AG04450 (cell line): ENCODE data around the gene MTFP1. TPM values are rescaled to one million over a fixed set of nuclear protein-coding genes. Genes with fewer than 3 reads are reported as not detected.

ENCODE experiments used
- CTCF ChIA-PET: fragments of 300-600, 350-600 bp; formaldehyde crosslinking; extraction: SDS; loops from one replicate; lab custom pipeline; 2022; ENCODE audit warnings: antibody characterized with exemption, inconsistent platforms; lab: Charles Lee
- POLR2A ChIA-PET: fragments of 350-600 bp; formaldehyde crosslinking; extraction: SDS; loops from one replicate; lab custom pipeline; 2021; ENCODE audit warnings: antibody characterized with exemption, inconsistent platforms; lab: Yijun Ruan, JAX
- DNase-seq: peaks from one replicate; pipeline ENCODE4 v3.0.0-alpha.2; 2011; ENCODE audit warnings: low read depth, low spot score
- H3K27ac ChIP-seq: one replicate; pipeline ENCODE4 v1.5.1; 2012; ENCODE audit warnings: low read depth, low read length, control low read depth
- H3K27me3 ChIP-seq: one replicate; pipeline ENCODE4 v1.6.0; 2012; ENCODE audit warnings: low read length; ENCODE audit not compliant: control insufficient read depth, insufficient read depth
- H3K4me3 ChIP-seq: 2 replicates; pipeline ENCODE4 v1.5.1; 2011; ENCODE audit warnings: mild to moderate bottlenecking, low read depth, low read length, control low read depth
- H3K9me3 ChIP-seq: 2 replicates; pipeline ENCODE4 v1.5.1; 2012; ENCODE audit warnings: low read length; ENCODE audit not compliant: control insufficient read depth, insufficient read depth
- CTCF ChIP-seq: IDR thresholded peaks from 2 replicates; pipeline ENCODE4 v1.5.1; 2011; ENCODE audit warnings: low read depth, low read length, control low read depth, inconsistent platforms
- polyA plus RNA-seq: library from polyadenylated mRNA; depleted of rRNA; stranded (reverse); fragments of >200 nt; gene quantifications from 2 replicates; pipeline ENCODE4 v1.2.3, GENCODE V29; 2011

The MTFP1 gene
- polyA plus RNA-seq, 1 experiment, result 4.1 TPM

- peaks cover 4% of the 10 kb centered on the region for H3K27me3 ChIP-seq
- DNase-seq, result no peak
- ChIA-PET CTCF (interaction anchor here (1.1 to 1.8 kb wide), 3 partner anchors 9 to 43 kb away, joined by 3 to 4 read pairs (median 4); no protein-coding TSS in a partner anchor), POLR2A (no interaction called here)
- peaks cover 4% of the 10 kb centered on the region; the same call in 1 of the 2 replicates for H3K9me3 ChIP-seq
- no peak for TF ChIP-seq CTCF
- no peak overlapping the region for H3K4me3 ChIP-seq
- H3K27ac ChIP-seq, result no peak overlapping the region
Measured at GRCh38 chr22:30433227-30433626, 7.7 kb downstream of the MTFP1 start.

GRCh38 chr22:30433773-30434172 lies 8.2 kb downstream of the MTFP1 start:
- peaks cover 4% of the 10 kb centered on the region; the same call in 1 of the 2 replicates for H3K9me3 ChIP-seq
- ChIA-PET CTCF (interaction anchor here (1.1 to 1.8 kb wide), 3 partner anchors 10 to 43 kb away, joined by 3 to 4 read pairs (median 4); no protein-coding TSS in a partner anchor), POLR2A (no interaction called here)
- DNase-seq, result no peak
- H3K27me3 ChIP-seq, result peaks cover 8% of the 10 kb centered on the region
- no peak for TF ChIP-seq CTCF
- no peak overlapping the region for H3K27ac ChIP-seq
- no peak overlapping the region for H3K4me3 ChIP-seq

GRCh38 chr22:30434843-30435242 lies 9.3 kb downstream of the MTFP1 start:
- POLR2A ChIA-PET, result no interaction called here

GRCh38 chr22:30435674-30436126 lies 10.1 kb downstream of the MTFP1 start:
- TF ChIP-seq CTCF, result no peak
- Histone ChIP-seq H3K27ac (no peak overlapping the region), H3K27me3 (peaks cover 15% of the 10 kb centered on the region), H3K9me3 (peaks cover 4% of the 10 kb centered on the region; the same call in 1 of the 2 replicates), H3K4me3 (no peak overlapping the region)
- DNase-seq, result no peak
- POLR2A ChIA-PET, result interaction anchor here (0.9 kb wide), 1 partner anchor 10 kb away, joined by 5 read pairs; the partner anchor contains the start of gene MTFP1
- CTCF ChIA-PET, result interaction anchor here (1.0 to 1.5 kb wide), 2 partner anchors 9 to 11 kb away, joined by 3 read pairs; no protein-coding TSS in a partner anchor

More at GRCh38 chr22:30434843-30435242, 9.3 kb downstream of the MTFP1 start:
- H3K4me3 ChIP-seq, result no peak overlapping the region
- CTCF ChIA-PET, result interaction anchor here (1.5 kb wide), 1 partner anchor 10 kb away, joined by 3 read pairs; no protein-coding TSS in a partner anchor
- no peak overlapping the region for H3K27ac ChIP-seq
- no peak for TF ChIP-seq CTCF
- H3K27me3 ChIP-seq, result peaks cover 11% of the 10 kb centered on the region
- no peak for DNase-seq
- peaks cover 4% of the 10 kb centered on the region; the same call in 1 of the 2 replicates for H3K9me3 ChIP-seq

- Histone ChIP-seq H3K9me3 (peaks cover 4% of the 10 kb centered on the region; the same call in 1 of the 2 replicates), H3K27me3 (peaks cover 15% of the 10 kb centered on the region), H3K27ac (no peak overlapping the region), H3K4me3 (no peak overlapping the region)
- no peak for TF ChIP-seq CTCF
- POLR2A ChIA-PET, result interaction anchor here (0.9 kb wide), 1 partner anchor 11 kb away, joined by 5 read pairs; the partner anchor contains the start of gene MTFP1
- DNase-seq, result no peak
- CTCF ChIA-PET, result interaction anchor here (1.0 to 1.5 kb wide), 2 partner anchors 8 to 10 kb away, joined by 3 read pairs; no protein-coding TSS in a partner anchor
Measured at GRCh38 chr22:30436196-30436595, 10.6 kb downstream of the MTFP1 start.
